DMS153 (cell line): ENCODE results near the gene GOT1.

ENCODE experiments used
- DNase-seq: peaks from one replicate; lab custom pipeline; 2025; lab: John Stamatoyannopoulos, UW

The GOT1 gene

DNA sequence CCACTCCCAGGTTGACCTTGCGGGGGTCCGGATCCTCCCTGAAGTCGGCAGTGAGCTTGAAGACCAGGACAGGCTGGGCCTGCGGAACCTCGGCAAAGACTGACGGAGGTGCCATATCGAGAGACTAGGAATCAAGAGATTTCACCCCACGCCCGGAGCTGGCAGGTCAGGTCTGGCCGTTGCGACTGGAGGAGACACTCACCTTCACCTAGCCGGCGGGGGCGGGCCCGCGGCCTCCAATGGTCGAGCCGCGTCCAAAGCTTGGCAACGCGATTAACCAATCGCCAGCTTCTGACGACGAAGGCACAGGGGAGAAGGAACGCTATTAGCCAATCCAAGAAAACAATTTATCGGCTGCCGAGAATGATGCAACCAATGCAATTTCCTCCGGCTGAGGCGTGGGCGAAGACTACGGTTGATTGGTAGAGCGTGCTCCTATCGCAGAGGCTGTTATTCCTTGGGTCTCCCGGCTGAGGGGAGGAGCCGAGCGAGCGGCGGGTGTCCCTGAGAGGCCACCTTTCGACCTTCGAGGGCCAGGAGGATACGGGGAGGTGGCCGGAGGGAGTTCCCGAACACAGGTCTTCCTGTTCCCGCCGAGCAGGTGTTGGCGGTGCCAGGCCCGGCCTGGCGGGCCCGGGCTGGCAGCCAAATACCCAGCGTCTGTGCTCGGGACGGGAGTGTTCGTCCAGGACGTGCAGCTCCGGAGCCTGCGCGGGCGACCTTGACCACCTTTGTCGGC, at the start of gene GOT1:
TSS of gene GOT1 (minus strand) at position 174 of the 739 bp plus-strand sequence. CDS start at position 115, 59 bp downstream.
- DNase-seq = peak; percentile 99

- DNase-seq = no peak
Observed at GRCh38 chr10:99470327-99470726, 39.9 kb upstream of the GOT1 start.

DNA sequence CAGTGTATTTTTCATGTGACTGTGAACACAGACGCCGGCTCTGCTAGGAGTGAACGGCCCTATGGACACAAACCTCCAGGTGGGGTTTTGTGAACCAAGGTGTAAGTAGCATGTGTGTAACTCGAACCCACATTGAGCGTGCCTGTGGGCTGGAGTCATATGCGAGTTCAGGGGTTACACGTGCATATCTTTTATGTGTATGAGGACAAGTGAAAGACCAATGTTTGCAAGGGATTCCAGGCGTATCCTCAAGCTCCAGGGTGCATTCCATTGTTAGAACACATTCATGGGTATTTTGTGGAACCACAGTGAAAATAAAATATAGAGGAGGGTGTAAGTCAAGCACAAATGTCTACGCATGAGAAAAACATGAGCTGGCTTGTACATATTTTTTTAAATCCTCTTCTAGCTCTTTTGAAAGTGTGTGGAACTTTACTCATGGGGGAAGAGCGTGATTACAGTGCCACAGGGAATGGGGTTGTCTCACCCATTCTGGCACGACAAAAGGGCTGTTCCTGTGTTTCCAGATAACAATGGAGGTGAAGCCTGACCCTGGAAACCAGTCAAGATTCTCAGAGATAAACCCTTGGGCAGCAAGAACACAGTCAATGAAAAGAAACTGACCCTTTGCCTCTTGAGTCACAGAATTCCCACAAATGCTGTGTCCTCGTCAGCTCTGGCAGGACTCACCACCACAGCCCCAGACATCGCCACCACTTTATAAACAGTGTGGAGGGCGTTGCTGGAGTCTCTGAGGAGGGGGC, 37.0 kb upstream of the GOT1 start:
- no peak for DNase-seq

DNA sequence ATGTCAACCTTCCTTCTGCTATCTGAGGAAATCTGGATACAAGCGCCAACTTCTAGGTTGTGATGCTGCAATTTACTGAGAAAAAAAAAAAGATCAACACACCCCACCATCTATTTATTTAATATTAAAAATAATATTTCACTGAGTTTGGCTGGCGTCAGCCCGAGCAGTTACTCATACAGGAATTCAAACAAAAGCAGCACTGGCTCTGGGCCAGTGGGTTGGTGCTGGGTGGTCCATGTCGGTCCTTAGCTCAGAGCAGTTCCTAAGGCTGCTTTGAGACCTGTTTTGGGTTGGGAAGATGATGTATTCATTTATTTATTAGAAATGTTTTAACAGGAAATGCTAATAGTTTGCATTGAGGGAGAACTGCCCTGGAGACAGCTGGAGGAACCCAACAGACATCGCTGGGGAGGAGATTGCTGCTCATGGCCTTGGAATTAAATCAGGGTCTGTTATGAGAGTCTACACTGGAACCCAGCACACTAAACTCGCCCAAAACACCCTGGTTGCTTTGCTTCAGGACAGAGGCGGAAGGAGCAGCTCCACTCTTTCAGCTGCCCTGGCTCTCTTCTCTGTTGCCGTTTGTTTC, 36.3 kb upstream of the GOT1 start:
- DNase-seq = no peak

DNA sequence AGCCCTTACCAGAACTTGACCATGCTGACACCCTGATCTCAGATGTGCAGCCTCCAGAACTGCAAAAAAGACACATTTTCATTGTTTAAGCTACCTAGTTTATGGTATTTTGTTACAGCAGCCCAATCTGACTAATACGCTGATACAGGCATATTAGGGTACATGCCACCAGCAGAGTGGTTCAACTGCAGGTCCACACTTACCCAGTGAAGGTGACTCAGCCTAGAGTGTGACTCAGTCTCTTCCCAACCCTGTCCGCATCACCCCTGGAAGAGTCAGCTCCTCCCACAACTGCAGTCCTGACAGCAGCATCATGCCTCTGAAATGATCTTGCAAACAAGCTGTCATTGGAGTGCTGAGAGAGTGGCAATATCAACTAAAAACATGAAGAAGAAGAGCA, 30.8 kb upstream of the GOT1 start:
- no peak for DNase-seq

- DNase-seq = no peak
Observed at GRCh38 chr10:99460070-99460469, 29.6 kb upstream of the GOT1 start.

DNA sequence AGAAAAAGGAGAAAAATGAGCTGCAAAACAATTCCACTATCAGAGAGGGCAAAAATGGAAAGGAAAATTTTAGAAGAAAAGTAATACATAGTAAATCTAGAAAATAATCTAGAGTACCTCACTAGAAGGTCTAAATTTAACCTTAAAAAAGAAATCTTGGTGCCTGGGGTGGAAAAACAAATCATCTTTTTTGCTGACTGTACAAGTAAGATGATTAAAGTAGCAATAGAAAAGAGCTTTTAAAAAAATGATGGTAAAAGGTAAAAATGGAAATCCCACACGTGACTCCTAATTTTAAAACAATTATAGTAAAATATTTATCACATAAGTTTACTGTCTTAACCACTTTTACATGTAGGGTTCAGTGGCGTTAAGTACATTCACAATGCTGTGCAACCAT, 28.8 kb upstream of the GOT1 start:
- DNase-seq = no peak

DNA sequence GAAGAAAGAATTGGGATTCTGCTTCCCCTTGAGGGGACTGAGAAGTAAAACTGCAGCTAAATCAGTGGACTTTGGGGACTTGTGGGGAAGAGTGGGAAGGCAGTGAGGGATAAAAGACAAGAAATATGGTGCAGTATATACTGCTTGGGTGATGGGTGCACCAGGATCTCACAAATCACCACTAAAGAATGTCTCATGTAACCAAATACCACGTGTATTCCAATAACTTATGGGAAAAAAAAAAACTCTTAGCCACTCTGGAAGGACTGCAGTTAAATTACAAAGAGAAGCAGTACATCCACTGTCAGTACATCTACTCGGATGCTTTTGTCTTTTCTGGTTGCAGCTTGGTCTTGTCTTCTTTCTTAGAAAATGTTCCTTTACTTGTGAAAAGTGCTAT, 27.4 kb upstream of the GOT1 start:
- no peak for DNase-seq

DNA sequence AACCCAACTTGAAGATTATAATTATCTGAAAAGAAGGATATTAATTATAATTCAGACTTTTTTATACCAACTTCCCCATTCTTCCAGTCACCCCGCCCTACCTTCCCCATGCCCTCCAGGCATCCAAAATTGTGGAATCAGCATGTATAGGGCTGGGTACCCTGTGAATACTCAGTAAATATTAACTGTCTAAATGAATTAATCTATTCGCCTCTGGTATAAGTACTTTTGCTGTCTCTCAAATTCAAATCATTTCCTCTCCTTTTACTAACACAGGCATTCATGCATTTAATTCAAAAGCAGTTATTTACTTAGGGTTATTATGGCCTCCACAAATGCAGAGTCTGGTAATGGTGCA, 26.5 kb upstream of the GOT1 start:
- peak; percentile 53 for DNase-seq

GRCh38 chr10:99456207-99456930, 25.9 kb upstream of the GOT1 start:
- no peak for DNase-seq

GRCh38 chr10:99451981-99452380, 21.6 kb upstream of the GOT1 start:
- no peak for DNase-seq

GRCh38 chr10:99451499-99451788, 21.0 kb upstream of the GOT1 start:
- no peak for DNase-seq

DNA sequence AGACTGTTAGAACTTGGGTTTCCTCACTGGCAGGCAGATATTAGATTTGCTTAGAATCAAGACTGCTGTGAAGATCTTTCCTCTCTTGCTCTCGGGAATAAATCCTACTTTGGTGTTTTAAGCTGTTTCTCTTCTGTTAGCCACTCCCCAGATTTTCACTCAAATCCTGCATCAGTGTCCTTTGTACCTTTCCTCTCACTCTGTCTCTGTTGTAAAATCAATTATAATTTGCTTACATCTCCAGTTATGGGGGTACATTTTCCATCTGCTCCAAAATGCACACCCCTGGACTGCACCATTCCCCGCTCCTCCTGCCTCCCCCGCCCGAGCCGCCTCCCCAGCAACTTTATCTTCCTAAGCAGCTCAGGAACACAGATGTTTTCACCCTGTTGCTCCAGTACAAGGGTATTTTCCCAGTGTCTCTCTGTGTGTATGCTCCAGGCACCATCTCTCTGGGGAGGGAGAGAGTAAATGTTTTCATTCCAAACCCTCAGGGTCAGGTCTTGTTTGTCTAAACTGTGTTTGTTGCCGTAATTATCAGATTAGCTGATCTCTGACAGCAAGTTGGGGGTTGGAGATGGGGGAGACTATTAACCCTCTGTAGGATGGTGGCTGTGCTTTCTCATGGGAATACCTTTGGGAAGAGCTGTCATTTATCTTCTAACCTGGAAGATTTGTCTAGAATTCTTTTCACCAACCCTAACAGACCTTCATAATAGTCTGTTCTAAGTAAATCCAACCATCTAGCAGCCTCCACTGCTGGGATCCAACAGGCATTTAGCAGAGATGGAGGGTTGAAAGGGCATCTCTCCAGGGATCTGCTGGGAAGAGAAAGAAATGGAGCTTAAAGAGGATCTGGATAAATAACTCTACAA, 20.4 kb upstream of the GOT1 start:
- DNase-seq = no peak

- DNase-seq = no peak
Observed at GRCh38 chr10:99450156-99450555, 19.7 kb upstream of the GOT1 start.

DNA sequence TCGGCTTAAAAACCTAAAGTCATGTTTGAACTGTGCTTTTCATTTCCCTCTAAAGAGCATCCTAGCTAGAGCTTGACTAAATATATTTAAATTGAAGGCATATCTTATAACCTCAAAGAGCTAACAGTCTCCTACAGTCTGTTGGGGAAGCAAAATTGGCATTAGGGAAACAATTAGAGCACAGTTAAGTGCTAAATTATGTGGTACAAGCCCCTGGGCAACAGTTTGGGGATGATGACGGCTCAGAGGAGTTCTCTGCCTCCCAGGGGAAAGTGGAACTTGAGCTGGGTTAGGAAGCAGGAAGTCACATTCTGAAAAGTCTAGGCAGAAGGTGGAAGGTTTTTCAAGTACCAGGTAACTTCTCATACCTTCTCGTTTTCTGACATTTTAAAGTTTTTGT, 18.6 kb upstream of the GOT1 start:
- DNase-seq = no peak

- DNase-seq = no peak
Observed at GRCh38 chr10:99444383-99445045, 14.1 kb upstream of the GOT1 start.

- DNase-seq = no peak
Observed at GRCh38 chr10:99443500-99443899, 13.1 kb upstream of the GOT1 start.

DNA sequence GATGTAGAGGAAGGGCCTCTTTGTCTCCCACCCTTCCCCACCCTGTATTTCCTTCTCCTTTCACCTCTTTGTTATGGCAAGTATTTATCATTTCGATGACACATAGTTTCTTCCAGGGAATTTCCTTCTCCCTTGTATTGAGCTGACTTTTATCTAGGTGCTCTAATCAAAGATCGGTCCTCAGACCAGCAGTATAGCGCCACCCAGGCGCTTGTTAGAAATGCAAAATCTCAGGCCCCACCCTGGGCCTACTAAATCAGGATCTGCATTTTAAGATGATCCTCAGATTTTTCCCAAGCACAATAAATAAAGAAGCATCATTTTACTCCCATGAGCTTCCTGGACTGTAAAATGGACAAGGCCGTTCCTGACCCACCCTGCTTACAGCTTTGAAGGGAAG, 12.0 kb upstream of the GOT1 start:
- no peak for DNase-seq

GRCh38 chr10:99438890-99439289, 8.5 kb upstream of the GOT1 start:
- no peak for DNase-seq

DNA sequence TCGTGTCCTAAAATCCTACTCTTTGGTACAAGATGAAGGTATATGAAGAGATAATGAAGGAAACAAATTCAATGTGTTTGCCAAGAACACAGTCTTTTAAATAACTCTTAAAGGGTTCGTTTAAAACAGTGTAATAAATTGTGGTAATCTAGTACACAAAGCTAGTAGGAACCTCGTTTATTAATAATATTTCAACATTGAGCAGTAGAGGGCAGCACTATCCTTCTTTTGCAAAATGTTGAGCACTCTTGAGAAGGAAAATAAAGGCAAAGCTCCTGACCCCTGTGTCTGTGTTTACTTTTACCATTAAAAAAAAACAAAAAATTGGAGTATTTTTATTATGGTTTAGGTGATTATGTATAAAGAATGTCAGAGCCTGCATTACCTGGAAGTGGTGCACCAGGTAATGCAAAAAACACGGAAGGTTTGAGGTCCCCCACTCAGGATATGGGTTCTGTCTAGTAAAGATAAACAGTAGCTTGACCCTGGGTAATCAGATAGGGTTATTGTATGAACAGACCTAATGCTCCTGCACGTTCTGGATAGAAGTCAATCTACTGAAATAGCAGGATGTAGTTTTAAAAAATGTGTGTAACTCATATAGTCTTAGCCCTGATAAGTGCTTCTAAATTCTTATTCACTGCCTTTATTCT, 5.7 kb upstream of the GOT1 start:
- DNase-seq = no peak
